GM19438 (cell line): Measurements from ENCODE around the gene GCC1.
"Not testable (repeated sequence)": the region's sequence is repeated elsewhere in the genome, so short reads cannot be mapped to it uniquely, and the experiment has no call there.

Experiments used
- ATAC-seq: cut with Tn5 transposase; IDR thresholded peaks from one replicate; pipeline ENCODE4 v1.9.1; 2021; ENCODE audit warnings: low read depth; ENCODE audit not compliant: unreplicated experiment

Gene GCC1

GRCh38 chr7:127540461-127540860 is 44.9 kb downstream of the GCC1 start:
- not testable (repeated sequence) for ATAC-seq

- no peak for ATAC-seq
Measured at GRCh38 chr7:127539116-127539515, 46.3 kb downstream of the GCC1 start.

GRCh38 chr7:127536741-127537140 is 48.7 kb downstream of the GCC1 start:
- ATAC-seq, result no peak

- no peak for ATAC-seq
Measured at GRCh38 chr7:127536394-127536691, 49.1 kb downstream of the GCC1 start.

GRCh38 chr7:127535546-127536393 is 49.6 kb downstream of the GCC1 start:
- ATAC-seq, result no peak

GRCh38 chr7:127534636-127535035 is 50.8 kb downstream of the GCC1 start:
- no peak for ATAC-seq

- no peak for ATAC-seq
Measured at GRCh38 chr7:127532736-127533135, 52.7 kb downstream of the GCC1 start.

- ATAC-seq, result no peak
Measured at GRCh38 chr7:127532151-127532550, 53.2 kb downstream of the GCC1 start.
